CD4-positive, CD25-positive, alpha-beta regulatory T cell (primary cell): ENCODE data around the gene NFIC. TPM values are rescaled to one million over a fixed set of nuclear protein-coding genes. Genes with fewer than 3 reads are reported as not detected.
"Not testable (repeated sequence)": the region's sequence is repeated elsewhere in the genome, so short reads cannot be mapped to it uniquely, and the experiment has no call there.

ENCODE experiments used
- ATAC-seq, 2 donors: fragments of 150-1000 bp; cut with Tn5 transposase; one replicate each; pipeline ENCODE4 v1.10.0; 2021; ENCODE audit warnings: low read depth in 2 of 2, moderate number of reproducible peaks in 2 of 2, moderate library complexity in 1 of 2
- DNase-seq, 3 donors: peaks; one replicate each; pipeline versions ENCODE4 v3.0.0 to v3.0.0-alpha.2; 2012 to 2022; ENCODE audit warnings: mixed read lengths in 1 of 3
- H3K27ac ChIP-seq: one replicate; pipeline ENCODE4 v1.7.0; 2013; ENCODE audit warnings: mild to moderate bottlenecking, low read length; ENCODE audit not compliant: insufficient read depth, poor library complexity, severe bottlenecking
- H3K27me3 ChIP-seq: one replicate; pipeline ENCODE4 v1.7.0; 2013; ENCODE audit warnings: low read length; ENCODE audit not compliant: control insufficient read depth, insufficient read depth
- H3K36me3 ChIP-seq: one replicate; pipeline ENCODE4 v1.7.0; 2013; ENCODE audit warnings: mild to moderate bottlenecking, low read length, moderate library complexity; ENCODE audit not compliant: control insufficient read depth, insufficient read depth
- H3K4me1 ChIP-seq: 2 replicates; pipeline ENCODE4 v1.7.0; 2013; ENCODE audit warnings: mild to moderate bottlenecking, low read length; ENCODE audit not compliant: insufficient read depth, control insufficient read depth, poor library complexity, severe bottlenecking
- H3K4me3 ChIP-seq: one replicate; pipeline ENCODE4 v1.7.0; 2013; ENCODE audit warnings: low read depth, mild to moderate bottlenecking, low read length, moderate library complexity
- H3K9me3 ChIP-seq, 2 experiments: 1 replicate in 1 of 2; 2 replicates in 1 of 2; pipeline ENCODE4 v1.7.0; 2013; ENCODE audit warnings: low read length in 2 of 2, mild to moderate bottlenecking in 1 of 2, moderate library complexity in 1 of 2; ENCODE audit not compliant: control insufficient read depth in 2 of 2
- H3K27ac Mint-ChIP-seq, 3 donors: one replicate each; pipeline ENCODE4 v1.8.0; 2020 to 2022; ENCODE audit warnings: mild to moderate bottlenecking in 3 of 3, mixed read lengths in 3 of 3, moderate library complexity in 2 of 3
- H3K27me3 Mint-ChIP-seq: one replicate; pipeline ENCODE4 v1.8.0; 2022; ENCODE audit warnings: mild to moderate bottlenecking, mixed read lengths
- H3K36me3 Mint-ChIP-seq: one replicate; pipeline ENCODE4 v1.8.0; 2020; ENCODE audit warnings: mixed read lengths
- H3K4me1 Mint-ChIP-seq, 4 donors: one replicate each; pipeline ENCODE4 v1.8.0; 2020 to 2022; ENCODE audit warnings: mixed read lengths in 4 of 4, mild to moderate bottlenecking in 1 of 4
- H3K4me3 Mint-ChIP-seq, 4 donors: one replicate each; pipeline ENCODE4 v1.8.0; 2020 to 2022; ENCODE audit warnings: mild to moderate bottlenecking in 4 of 4, mixed read lengths in 4 of 4, moderate library complexity in 3 of 4
- H3K9me3 Mint-ChIP-seq, 7 donors: one replicate each; pipeline ENCODE4 v1.8.0; 2020 to 2022; ENCODE audit warnings: mixed read lengths in 7 of 7, mild to moderate bottlenecking in 3 of 7, moderate library complexity in 2 of 7
- polyA plus RNA-seq, 4 donors: library from polyadenylated mRNA; unstranded; fragments of 300-500 nt; fragmentation: Illumina TruSeq; gene quantifications; one replicate each; pipeline ENCODE4 v1.2.3, GENCODE V29; 2021
- total RNA-seq: library from RNA; stranded (reverse); gene quantifications from one replicate; pipeline ENCODE4 v1.2.3, GENCODE V29; 2022

The NFIC gene
- total and polyA plus RNA-seq, 5 donors from 2014 or later: 3.7 to 17.8 (median 4.2) TPM

DNA sequence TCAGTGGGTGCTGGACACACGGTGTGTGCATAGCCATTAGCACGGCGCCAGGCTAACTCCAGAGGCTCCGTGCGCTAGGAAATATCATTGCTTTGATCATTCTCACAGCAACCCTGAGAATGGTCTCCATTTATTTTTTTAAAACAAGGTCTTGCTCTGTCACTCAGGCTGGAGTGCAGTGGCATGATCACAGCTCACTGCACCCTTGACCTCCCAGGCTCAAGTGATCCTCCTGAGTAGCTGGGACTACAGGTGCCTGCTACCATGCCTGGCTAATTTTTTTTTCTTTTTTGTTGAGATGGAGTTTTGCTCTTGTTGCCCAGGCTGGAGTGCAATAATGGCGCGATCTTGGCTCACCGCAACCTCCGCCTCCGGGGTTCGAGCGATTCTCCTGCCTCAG lies 55.3 kb downstream of the NFIC start:
- H3K36me3 Mint-ChIP-seq, H3K4me3 ChIP-seq, ATAC-seq, H3K27ac ChIP-seq, H3K36me3 ChIP-seq, H3K27me3 ChIP-seq, H3K27me3 Mint-ChIP-seq, H3K4me3 Mint-ChIP-seq, H3K4me1 Mint-ChIP-seq, H3K4me1 ChIP-seq, DNase-seq, H3K9me3 Mint-ChIP-seq, H3K27ac Mint-ChIP-seq, H3K9me3 ChIP-seq: not testable (repeated sequence)

DNA sequence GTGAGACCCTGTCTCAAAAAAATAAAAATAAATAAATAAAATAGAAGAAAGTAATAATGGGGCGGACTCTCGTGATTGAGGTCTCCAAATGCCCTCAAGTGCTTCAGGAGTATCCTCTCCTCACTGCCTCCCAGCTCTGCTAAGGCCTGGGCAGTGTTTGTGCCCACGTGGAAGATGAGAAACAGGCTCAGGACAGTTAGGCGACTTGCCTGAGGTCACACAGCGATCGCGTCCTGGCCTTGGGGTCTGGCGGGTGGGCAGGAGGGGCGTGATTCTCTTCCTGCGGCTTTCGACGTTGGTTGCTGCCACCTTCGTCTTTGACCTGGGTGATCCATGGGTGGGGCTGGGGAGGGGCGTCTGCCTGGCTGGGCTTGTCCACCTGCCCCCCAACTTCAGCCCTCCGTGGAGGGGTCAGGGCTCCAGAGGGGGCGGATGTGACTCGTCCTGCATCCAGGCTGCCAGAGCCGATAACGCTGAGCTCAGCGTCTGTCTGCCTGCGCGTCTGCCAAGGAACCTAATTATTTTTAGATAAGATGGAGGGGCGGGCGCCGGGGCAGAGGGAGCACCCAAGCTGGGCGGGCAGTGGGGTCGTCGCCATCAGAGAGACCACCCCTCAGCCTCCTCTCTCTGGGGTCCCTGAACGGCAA lies 56.9 kb downstream of the NFIC start:
- peaks cover 0 to 4% (median 1%) of the 10 kb centered on the region in 4 donors for H3K4me1 Mint-ChIP-seq
- Histone ChIP-seq H3K4me3 (no peak overlapping the region), H3K4me1 (no peaks in the 10 kb centered on the region), H3K27ac (no peak overlapping the region), H3K36me3 (no peaks in the 10 kb centered on the region), H3K27me3 (no peaks in the 10 kb centered on the region), H3K9me3 (no peaks in the 10 kb centered on the region)
- no peaks in the 10 kb centered on the region for H3K27me3 Mint-ChIP-seq
- no peak overlapping the region for H3K27ac Mint-ChIP-seq
- ATAC-seq: no peak
- peaks cover 4% of the 10 kb centered on the region for H3K36me3 Mint-ChIP-seq
- no peak for DNase-seq
- no peaks in the 10 kb centered on the region for H3K9me3 Mint-ChIP-seq
- no peak overlapping the region for H3K4me3 Mint-ChIP-seq

DNA sequence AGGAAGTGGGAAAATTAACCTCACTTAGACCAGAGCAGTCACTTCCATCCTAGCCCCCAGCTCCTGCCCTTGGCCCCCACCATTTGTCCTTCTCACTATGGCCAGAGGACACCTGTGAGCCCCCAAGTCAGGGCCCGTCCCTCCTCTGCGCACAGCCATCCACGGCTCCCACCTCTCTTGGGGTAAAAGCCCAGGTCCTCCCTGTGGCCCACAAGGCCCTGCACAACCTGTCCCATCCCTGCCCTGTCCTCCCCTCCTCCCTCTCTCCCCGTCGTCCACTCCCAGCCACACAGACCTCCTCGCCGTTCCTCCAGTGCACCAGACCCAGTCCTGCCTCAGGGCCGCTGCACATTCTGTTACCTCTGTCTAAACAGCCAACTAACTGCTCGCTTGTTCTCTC lies 60.0 kb downstream of the NFIC start:
- peaks cover 0 to 5% (median 1%) of the 10 kb centered on the region in 4 donors for H3K4me1 Mint-ChIP-seq
- no peak overlapping the region for H3K27ac Mint-ChIP-seq
- no peak for ATAC-seq

DNA sequence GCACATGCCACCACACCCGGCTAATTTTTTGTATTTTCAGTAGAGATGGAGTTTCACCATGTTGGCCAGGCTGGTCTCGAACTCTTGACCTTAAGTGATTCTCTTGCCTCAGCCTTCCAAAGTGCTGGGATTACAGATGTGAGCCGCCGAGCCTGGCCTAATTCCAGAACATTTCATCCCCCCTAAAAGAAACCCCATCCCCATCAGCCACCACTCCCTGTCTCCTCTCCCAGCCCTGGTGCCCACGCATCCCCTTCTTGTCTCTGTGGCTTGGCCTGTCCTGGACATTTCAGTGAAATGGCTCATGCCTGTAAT lies 63.9 kb downstream of the NFIC start:
- not testable (repeated sequence) for H3K27ac ChIP-seq, H3K27me3 Mint-ChIP-seq, H3K27ac Mint-ChIP-seq, H3K9me3 Mint-ChIP-seq, DNase-seq, H3K36me3 ChIP-seq, H3K4me3 Mint-ChIP-seq, H3K27me3 ChIP-seq, H3K36me3 Mint-ChIP-seq, H3K9me3 ChIP-seq, ATAC-seq, H3K4me1 ChIP-seq, H3K4me3 ChIP-seq
- peaks cover 0 to 18% (median 11%) of the 10 kb centered on the region in 4 donors for H3K4me1 Mint-ChIP-seq

More for the DNA sequence above, 60.0 kb downstream of the NFIC start:
- Histone ChIP-seq H3K4me1 (no peaks in the 10 kb centered on the region), H3K27me3 (no peaks in the 10 kb centered on the region), H3K9me3 (no peaks in the 10 kb centered on the region), H3K4me3 (no peak overlapping the region), H3K27ac (no peak overlapping the region), H3K36me3 (no peaks in the 10 kb centered on the region)
- no peak overlapping the region for H3K4me3 Mint-ChIP-seq
- no peaks in the 10 kb centered on the region for H3K27me3 Mint-ChIP-seq
- no peaks in the 10 kb centered on the region for H3K9me3 Mint-ChIP-seq
- H3K36me3 Mint-ChIP-seq: peaks cover 4% of the 10 kb centered on the region
- no peak for DNase-seq

DNA sequence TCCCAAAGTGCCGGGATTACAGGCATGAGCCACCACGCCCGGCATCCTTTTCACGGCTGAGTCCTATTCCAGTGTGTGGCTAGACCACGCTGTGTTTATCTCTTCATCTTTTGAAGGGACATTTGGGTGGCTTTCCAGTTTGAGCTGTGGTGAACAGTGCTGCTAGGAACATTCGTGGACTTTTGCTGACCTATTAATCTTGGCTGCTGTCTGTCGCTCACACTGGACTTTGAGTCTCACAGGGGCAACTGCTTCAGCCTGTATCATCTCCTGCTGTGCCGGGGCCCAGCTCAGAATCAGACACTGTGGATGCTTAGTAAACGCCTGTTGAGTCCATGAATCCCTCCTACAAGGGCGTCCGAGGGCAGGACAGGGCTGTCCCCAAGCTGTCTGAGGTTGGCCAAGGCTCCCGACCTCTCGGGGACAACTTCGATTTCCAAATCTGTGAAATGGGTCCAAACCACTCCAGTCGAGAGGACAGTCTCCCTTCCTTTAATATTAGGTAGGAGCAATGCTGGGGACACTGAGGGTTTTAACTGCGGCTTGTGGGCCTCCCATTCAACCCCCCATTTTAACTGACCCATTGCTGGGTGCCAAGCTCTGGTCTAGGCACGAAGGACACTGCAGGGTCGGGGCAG lies 65.5 kb downstream of the NFIC start:
- H3K27ac ChIP-seq: no peak overlapping the region
- no peaks in the 10 kb centered on the region for H3K27me3 Mint-ChIP-seq
- DNase-seq: no peak
- H3K4me1 Mint-ChIP-seq: peaks cover 0 to 23% (median 14%) of the 10 kb centered on the region in 4 donors
- no peaks in the 10 kb centered on the region for H3K9me3 ChIP-seq
- no peaks in the 10 kb centered on the region for H3K9me3 Mint-ChIP-seq
- H3K27me3 ChIP-seq: no peaks in the 10 kb centered on the region
- peaks cover 4% of the 10 kb centered on the region for H3K36me3 Mint-ChIP-seq
- peaks cover 11% of the 10 kb centered on the region for H3K4me1 ChIP-seq
- no peak overlapping the region for H3K4me3 ChIP-seq
- H3K4me3 Mint-ChIP-seq: peak overlapping the region in 2 of 4 donors; percentile 19 to 29
- no peak for ATAC-seq
- no peak overlapping the region for H3K27ac Mint-ChIP-seq
- no peaks in the 10 kb centered on the region for H3K36me3 ChIP-seq

DNA sequence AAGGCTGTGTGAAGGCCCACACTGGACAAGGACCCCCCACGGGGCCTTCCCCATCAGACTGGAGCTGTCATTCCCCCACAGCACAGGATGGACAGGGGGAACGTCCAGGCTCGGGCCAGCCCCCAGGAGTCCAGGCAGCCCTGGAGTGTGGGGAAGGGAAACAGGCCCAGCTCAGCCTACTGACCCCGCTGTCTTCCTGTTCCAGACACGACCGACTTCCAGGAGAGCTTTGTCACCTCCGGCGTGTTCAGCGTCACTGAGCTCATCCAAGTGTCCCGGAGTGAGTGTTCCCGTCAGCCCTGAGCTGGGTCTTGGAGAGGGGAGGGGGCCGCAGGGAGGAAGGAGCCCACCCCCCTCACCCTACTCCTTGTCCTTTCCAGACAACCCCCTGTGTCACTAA lies 66.9 kb downstream of the NFIC start:
- Histone ChIP-seq H3K27ac (no peak overlapping the region), H3K9me3 (no peaks in the 10 kb centered on the region), H3K36me3 (no peaks in the 10 kb centered on the region), H3K27me3 (no peaks in the 10 kb centered on the region), H3K4me3 (no peak overlapping the region), H3K4me1 (peaks cover 11% of the 10 kb centered on the region)
- no peaks in the 10 kb centered on the region for H3K36me3 Mint-ChIP-seq
- DNase-seq (no peak), ATAC-seq (no peak)
- H3K4me1 Mint-ChIP-seq: peaks cover 0 to 23% (median 11%) of the 10 kb centered on the region in 4 donors
- H3K27me3 Mint-ChIP-seq: no peaks in the 10 kb centered on the region
- H3K9me3 Mint-ChIP-seq: peaks cover 0 to 1% (median 0%) of the 10 kb centered on the region in 7 donors
- H3K4me3 Mint-ChIP-seq: peak overlapping the region in 2 of 4 donors; percentile 10 to 13
- H3K27ac Mint-ChIP-seq: no peak overlapping the region

DNA sequence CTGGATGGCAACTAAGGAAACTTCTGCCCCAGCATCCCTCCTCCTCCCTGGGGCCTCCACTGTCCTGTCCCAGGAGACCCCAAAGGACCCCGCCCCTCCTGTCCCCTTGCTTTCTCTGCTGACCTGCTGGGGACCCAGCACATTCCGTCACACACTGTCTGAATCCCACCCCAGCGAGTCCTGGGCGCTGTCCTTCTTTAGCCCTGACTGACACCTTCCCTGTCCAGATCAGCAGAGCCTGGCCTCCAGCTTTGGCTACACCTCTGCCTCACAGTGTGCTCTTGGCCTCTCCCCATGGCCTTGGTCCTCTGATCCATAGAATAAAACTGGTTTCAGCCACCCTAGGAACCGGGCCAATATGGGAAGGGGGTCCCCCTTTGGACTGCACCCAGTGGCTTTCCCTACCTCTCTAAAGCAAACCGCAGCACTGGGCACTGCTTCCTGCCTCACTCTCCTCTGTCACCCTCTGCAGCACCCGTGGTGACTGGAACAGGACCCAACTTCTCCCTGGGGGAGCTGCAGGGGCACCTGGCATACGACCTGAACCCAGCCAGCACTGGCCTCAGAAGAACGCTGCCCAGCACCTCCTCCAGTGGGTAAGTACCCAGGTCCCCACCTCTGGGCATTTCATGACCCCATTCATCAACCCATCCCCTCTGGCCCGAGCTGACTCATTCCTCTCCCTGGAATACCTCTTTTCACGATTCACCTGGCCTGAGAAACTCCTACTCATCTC lies 67.6 kb downstream of the NFIC start:
- Mint-ChIP-seq H3K9me3 (peaks cover 0 to 1% (median 0%) of the 10 kb centered on the region in 7 donors), H3K27me3 (no peaks in the 10 kb centered on the region), H3K4me3 (peak overlapping the region; percentile 94 to 97 (median 96)), H3K27ac (peak overlapping the region; percentile 74 to 98 (median 97)), H3K4me1 (peaks cover 0 to 23% (median 11%) of the 10 kb centered on the region in 4 donors), H3K36me3 (no peaks in the 10 kb centered on the region)
- ATAC-seq (no peak), DNase-seq (no peak)
- no peaks in the 10 kb centered on the region for H3K9me3 ChIP-seq
- no peaks in the 10 kb centered on the region for H3K27me3 ChIP-seq
- H3K36me3 ChIP-seq: no peaks in the 10 kb centered on the region
- H3K4me1 ChIP-seq: peaks cover 11% of the 10 kb centered on the region
- H3K4me3 ChIP-seq: peak overlapping the region; percentile 76
- peak overlapping the region; percentile 91 for H3K27ac ChIP-seq
